ENCODE results near the gene GPA33. TPM values are rescaled to one million over a fixed set of nuclear protein-coding genes. Genes with fewer than 3 reads are reported as not detected.

Gene GPA33, protein sequence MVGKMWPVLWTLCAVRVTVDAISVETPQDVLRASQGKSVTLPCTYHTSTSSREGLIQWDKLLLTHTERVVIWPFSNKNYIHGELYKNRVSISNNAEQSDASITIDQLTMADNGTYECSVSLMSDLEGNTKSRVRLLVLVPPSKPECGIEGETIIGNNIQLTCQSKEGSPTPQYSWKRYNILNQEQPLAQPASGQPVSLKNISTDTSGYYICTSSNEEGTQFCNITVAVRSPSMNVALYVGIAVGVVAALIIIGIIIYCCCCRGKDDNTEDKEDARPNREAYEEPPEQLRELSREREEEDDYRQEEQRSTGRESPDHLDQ
- not detected in 2 replicates for total RNA-seq (2014; rRNA removed; shearing (Covaris generic))
- polyA plus RNA-seq (2014; cell fraction: nucleus; rRNA removed) = not detected in 2 replicates

DNA sequence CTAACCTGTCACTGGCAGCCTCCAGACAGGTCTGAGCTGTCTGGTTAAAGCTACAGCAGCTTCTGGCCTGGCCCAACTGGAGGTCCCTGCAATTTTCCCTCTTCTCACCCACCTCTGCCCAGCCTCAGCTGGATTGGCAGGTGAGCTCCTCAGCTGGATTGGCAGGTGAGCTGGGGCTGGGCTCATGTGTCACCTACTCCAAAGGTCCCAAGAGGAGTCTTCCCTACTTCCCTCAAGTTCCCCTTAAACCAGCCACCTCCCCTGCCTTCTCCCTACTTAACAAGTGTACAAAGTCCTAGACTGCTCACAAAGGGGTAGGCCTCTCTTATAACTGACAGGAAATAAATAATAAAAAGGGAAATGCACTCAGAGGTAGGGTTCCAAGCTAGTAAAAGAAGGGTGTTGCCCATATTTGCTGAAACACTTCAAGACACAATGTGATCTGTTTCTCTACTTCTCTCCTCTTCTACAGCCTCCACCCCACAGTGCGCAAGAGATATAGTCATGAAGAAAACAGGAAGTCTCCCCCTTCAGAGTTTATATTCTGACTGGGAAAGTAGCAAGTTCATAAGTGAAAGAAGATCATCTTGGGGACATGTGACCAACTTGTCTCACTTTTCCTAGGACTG, at the start of gene GPA33:
Gene GPA33 (minus strand): TSS at position 64 of the 629 bp plus-strand sequence. CDS start 90 bp downstream, outside the sequence.
- no peak for DNase-seq (ENCODE audit: extremely low read depth, low read depth)

GRCh38 chr1:167138703-167139102, 48.5 kb upstream of the GPA33 start:
- DNase-seq (ENCODE audit: extremely low read depth, low read depth) = no peak

- no peak for DNase-seq (ENCODE audit: extremely low read depth, low read depth)
Observed at GRCh38 chr1:167137793-167138510, 47.8 kb upstream of the GPA33 start.

DNA sequence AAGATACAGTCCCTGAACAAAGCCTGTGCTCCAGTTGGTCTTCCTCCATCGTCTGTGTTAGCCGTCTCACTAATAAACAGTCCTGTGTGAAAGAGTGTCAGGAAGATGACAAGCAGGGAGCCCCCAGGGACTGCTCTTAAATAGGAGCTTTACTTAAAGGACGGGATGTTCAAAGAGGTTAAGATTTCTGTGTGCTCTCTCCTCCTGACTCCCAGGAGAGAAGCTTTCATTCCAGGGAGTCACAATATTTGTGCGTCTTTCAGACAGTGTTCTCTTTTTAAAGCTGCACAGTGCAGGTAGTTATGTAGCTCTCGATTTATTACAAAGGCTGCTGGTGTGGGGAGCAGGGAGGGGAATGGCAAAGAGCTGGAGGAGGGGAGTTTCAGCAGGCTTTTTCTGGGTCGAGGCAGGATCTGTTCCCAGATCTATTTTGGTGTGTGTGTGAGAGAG, 47.2 kb upstream of the GPA33 start:
- no peak for DNase-seq (ENCODE audit: extremely low read depth, low read depth)

DNA sequence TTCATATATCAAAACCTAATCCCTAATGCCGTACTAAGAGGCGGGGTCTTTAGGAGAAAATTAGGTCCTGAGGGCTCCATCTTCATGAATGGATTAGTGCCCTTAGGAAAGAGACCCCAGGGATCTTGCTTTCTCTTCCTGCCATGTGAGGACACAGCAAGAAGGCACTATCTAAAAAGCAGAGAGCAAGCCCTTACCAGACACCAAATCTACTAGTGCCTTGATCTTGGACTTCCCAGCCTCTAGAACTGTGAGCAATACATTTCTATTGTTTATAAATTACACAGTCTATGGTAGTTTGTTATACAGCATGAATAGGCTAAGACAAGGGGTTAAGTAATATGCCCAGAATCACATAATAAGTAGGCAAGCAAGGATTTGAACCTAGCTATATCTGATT, 46.6 kb upstream of the GPA33 start:
- no peak for DNase-seq (ENCODE audit: extremely low read depth, low read depth)

- peak; percentile 67 for DNase-seq (ENCODE audit: extremely low read depth, low read depth)
Observed at GRCh38 chr1:167136191-167136614, 46.0 kb upstream of the GPA33 start.

GRCh38 chr1:167135281-167135840, 45.2 kb upstream of the GPA33 start:
- DNase-seq (ENCODE audit: extremely low read depth, low read depth) = no peak

DNA sequence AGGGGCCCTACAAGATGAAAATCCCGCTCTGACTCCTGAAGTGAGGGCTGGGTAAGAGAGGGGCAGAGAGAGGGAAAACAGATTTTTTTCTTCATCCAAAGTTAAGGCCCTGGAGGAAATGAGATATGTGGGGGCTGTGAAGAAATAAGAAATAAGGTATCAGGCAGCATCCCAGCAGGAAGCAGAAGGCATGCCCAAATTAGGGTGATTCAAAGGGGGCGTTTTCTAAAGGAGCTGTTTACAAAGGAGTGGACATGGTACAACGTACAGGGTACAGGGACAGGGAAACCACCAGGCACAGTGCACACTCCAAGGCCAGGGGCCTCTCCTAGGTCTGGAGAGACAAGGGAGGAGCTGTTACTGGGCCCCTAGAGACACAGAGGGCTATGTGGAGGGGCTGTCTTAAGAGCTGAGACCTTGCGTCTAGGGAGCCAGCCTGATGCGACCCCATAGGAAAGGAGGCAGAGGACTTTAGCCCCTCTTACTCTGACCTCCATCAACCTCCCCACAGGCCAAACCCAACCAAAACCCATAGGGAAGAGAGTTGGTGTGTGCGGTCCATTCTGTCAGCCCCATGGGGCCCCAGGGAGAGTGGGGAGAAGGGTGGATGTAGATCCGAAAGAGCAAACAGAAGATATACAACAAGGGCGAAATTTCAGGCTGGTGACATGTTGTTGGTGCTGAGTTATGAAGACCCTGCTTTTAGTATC, 42.3 kb upstream of the GPA33 start:
- no peak for DNase-seq (ENCODE audit: extremely low read depth, low read depth)

DNA sequence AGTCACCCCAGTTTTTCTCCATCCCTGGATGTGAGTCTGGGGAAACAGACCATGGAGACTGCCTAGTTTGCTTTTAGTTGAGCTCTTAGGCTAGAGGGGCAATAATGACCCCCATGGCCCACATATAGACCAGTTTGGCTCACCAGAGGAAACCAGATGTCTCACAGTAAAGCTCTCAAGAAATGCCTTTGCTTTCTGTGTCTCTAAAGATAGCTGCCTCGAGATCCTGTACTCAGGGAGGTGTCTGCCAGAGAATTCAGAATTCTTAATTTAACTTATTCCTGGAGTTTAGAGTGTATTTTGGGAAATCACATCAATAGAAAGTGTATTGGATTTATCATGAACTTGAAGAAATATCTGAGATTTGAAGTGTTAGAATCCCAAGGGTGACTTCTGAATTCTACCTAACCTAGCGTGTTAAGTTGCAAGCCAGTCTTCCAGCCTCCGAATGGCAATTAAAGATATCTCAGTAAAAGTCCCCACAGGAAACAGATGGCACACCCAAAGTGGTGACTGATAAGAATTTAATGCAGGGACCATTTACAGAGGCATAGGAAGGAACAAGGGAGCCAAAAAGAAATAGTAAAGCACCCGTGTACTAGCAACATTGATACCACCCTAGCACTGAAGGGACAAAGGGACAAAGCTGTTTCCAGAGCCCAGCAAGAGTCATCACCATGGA, 40.8 kb upstream of the GPA33 start:
- DNase-seq (ENCODE audit: extremely low read depth, low read depth) = no peak

DNA sequence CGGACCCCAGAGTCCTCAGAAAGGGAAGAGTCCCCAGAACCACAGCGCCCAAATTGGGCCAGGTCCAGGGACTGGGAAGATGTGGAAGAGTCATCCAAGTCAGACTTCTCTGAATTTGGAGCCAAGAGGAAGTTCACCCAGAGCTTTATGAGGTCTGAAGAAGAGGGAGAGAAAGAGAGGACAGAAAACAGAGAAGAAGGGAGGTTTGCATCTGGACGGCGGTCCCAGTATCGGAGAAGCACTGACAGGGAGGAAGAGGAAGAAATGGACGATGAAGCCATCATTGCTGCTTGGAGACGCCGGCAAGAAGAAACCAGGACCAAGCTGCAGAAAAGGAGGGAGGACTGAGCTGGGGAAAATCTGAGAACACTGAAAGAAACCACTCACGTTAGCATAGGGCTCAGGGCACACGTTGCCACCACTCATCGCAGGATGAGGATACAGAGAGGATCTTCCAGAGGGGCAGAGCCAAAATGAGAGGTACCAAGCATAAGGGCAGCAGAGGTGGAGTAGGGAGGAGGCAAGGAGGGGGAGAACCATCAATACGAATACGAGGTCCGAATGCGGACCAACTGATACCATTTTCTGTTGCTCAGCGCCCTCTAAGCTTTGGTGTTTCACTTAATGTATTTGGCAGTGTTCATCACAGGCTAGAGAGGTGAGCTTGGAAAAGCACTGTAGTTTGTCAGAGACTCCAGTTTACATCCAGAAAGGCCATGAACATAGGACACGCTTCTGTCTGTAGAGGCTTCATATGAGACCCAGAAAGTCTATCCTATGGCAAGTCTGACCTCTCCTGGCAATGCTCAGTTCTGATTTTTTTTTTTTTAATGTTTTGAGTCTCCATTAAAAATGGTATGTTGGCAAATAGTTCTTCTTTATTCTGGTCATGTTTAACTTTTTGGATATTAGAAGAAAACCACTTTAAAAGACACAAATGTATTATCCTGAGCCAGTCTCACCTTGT, 38.4 kb upstream of the GPA33 start:
- no peak for DNase-seq (ENCODE audit: extremely low read depth, low read depth)

GRCh38 chr1:167127661-167128060, 37.5 kb upstream of the GPA33 start:
- DNase-seq (ENCODE audit: extremely low read depth, low read depth) = no peak

DNA sequence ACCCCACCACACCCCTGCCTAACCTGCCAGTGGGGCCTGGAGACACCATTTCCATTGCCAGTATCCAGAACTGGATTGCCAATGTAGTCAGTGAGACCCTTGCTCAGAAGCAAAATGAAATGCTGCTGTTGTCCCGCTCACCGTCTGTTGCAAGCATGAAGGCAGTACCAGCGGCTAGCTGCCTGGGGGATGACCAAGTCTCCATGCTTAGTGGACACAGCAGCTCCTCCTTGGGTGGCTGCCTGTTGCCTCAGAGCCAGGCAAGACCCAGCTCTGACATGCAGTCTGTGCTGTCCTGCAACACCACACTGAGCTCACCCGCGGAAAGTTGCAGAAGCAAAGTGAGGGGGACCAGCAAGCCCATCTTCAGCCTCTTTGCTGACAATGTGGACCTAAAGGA, 37.1 kb upstream of the GPA33 start:
- DNase-seq (ENCODE audit: extremely low read depth, low read depth) = no peak

GRCh38 chr1:167126811-167127210, 36.6 kb upstream of the GPA33 start:
- no peak for DNase-seq (ENCODE audit: extremely low read depth, low read depth)

GRCh38 chr1:167126317-167126716, 36.1 kb upstream of the GPA33 start:
- DNase-seq (ENCODE audit: extremely low read depth, low read depth) = no peak

DNA sequence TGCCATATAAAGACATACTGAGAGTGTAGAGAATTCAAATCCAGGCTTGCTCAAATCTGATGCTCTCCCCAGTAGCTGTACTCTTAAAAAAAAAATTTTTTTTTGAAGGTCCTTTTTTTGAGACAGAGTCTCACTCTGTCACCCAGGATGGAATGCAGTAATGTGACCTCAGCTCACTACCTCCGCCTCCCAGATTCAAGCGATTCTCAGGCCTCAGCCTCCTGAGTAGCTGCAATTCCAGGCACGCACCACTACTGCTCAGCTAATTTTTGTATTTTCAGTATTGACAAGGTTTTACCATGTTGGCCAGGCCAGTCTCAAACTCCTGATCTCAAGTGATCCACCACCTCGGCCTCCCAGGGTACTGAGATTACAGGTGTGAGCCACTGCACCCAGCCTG, 32.4 kb upstream of the GPA33 start:
- DNase-seq (ENCODE audit: extremely low read depth, low read depth) = no peak

DNA sequence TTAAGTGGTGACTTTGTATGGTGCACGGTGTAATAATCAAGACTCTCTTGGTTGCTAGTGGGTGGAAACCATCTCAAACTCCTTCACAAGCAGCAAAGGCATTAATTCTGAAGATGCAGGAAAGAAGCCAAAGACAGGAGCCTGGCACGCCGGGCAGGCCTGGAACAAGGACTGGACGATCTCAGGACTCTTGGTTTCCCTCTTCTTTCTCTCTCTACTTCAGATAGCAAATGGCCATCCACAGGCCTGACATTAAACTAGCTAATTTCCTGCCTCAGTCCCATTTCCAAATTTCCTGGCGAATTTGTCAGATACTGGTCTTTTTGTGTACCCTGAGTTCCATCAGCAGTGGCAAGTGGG, 31.9 kb upstream of the GPA33 start:
- DNase-seq (ENCODE audit: extremely low read depth, low read depth) = no peak

DNA sequence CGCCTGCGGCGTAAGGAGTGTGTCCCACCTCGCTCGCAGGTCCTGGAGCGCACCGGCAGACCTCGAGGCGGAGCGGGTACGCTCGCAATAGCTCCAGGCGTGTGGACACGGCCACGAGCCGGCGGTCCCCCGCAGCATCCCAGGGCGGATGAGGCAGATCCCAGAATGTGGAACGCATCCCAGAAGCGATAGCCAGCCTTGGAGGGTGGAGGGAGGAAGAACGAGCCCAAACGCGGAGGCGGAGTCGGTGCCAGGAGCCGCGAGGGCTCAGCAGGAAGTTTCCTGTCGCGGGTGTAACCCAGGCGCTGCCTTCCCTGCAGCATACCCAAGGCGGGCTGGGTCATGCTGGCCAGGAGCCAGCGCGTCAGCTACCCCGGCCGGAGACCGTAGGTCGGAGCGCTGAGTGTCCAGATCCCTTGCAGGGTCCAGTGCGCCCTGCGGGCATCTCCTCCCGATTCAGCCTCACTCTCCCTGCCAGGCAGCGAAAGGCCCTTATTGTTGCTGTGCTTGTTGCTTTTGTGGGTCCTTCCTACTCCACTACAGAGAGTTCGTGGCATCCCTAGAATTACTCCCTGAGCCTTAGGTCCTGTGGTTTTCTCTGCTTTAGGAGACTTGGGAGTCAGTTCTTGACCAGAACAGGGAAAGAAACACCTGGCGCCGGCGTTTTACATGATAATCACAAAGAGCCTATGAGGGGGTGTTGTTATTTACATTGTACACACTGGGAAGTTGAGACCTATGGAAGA, 31.4 kb upstream of the GPA33 start:
- peak; percentile 52 for DNase-seq (ENCODE audit: extremely low read depth, low read depth)

GRCh38 chr1:167120899-167121298, 30.7 kb upstream of the GPA33 start:
- no peak for DNase-seq (ENCODE audit: extremely low read depth, low read depth)

All from NCI-H460 (cell line).